DMS153 treated with DMSO at 0.1 percent for 48 hours (cell line): ENCODE data around the gene RIMS4.
A peak's percentile ranks its signal among the peaks of the same experiment; 100 is the strongest.

Experiments
- DNase-seq: peaks from one replicate; lab custom pipeline; 2025; ENCODE audit not compliant: unreplicated experiment; lab: John Stamatoyannopoulos, UW

RIMS4 gene

GRCh38 chr20:44743916-44744655 lies 66.3 kb downstream of the RIMS4 start:
- DNase-seq: no peak

DNA sequence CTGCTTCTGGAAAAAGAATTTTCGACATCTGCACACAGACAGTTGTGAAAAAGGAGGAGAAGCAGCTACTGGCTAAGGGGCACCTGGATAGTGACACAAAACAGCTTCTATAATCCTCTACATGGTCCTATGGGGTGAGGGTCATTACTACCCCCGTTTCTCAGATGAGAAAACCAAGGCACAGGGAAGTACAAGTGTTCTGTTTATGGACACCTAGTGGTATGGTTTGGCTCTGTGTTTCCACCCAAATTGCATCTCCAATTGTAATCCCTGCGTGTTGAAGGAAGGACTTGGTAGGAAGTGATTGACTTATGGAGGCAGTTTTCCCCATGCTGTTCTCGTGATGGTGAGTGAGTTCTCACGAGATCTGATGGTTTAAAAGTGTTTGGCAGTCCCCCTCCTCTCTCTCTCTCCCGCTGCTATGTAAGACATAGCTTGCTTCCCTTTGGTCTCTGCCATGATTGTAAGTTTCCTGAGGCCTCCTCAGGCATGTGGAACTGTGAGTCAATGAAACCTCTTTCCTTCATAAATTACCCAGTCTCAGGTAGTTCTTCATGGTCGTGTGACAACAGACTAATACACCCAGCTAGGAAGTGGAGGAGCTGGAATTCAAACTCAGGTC lies 67.2 kb downstream of the RIMS4 start:
- no peak for DNase-seq

DNA sequence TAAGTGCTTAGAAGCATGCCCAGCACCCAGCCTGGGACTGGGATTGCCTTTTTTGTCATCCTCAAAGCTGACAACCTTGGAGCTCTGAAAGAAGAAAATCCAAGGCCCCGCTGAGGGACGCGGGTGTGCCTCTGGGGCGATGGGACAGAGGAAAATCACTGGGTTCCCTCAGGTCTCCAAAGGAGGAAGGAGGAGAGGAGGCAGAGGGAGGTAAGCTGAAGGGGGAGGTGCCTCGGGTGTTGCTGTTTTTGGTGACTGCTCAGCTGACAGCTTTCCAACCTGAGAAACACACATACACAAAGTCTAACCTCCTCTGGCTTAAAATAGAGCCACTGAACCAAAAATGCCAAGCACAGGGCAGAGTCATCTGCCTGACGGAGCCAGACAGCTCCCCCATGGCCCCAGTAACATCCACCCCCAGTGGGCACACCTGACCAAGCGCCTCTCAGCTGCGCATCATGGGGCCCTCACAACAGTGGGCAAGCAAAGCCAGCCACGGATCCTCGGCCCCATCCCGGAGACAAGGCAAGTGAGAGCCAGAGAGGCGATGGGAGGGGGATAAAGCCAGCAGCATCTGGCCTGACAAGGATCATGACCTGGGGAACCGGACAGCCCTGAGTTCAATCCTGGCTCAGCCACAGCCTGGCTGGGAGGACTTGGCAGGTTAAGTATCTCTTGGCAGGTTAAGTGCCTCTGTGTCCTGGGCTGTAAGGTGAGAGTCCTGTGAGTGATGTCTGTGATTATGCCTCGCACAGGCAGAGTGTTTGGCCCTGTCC lies 67.9 kb downstream of the RIMS4 start:
- no peak for DNase-seq

DNA sequence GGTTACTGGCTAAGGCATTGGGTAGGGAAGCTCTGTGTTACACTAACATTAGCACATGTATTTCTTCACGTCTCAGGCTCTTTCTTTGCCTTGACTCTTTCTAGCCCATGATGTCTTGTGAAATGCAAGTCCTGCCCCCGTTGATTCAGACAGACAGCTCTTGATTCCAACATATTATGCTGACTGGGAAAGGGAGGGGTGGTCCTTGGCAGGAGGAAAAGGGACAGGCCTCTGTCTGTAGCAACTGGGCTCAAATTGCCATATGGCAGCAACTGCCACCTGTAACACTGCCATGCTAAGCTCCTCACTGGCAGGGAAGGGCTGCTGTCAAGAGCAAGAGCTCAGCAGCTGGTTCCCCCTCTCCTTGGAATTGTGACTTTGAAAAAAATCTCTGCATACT lies 70.4 kb downstream of the RIMS4 start:
- DNase-seq: no peak

- peak; percentile 49 for DNase-seq
Observed at GRCh38 chr20:44738813-44739477, 71.4 kb downstream of the RIMS4 start.

DNA sequence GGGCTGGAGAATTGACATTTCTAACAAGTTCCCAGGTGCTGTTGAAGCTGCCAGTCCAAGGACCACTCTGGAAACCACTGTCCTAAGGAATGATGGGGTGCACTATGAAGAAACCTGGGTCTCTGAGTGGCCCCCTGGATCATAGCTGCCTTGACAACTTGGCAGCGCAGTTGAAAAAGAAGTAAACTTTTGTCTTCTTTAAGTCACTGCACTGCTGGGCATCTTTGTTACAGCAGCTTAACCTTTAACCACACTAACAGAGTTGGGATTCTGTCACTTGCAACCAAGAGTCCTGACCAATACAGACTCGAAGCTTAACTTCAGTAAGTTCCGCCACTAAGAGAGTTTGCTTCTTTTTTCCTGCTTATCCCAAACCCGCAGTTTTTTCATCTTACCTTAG lies 73.2 kb downstream of the RIMS4 start:
- no peak for DNase-seq

GRCh38 chr20:44736170-44737021 lies 74.0 kb downstream of the RIMS4 start:
- DNase-seq: peak; percentile 62

DNA sequence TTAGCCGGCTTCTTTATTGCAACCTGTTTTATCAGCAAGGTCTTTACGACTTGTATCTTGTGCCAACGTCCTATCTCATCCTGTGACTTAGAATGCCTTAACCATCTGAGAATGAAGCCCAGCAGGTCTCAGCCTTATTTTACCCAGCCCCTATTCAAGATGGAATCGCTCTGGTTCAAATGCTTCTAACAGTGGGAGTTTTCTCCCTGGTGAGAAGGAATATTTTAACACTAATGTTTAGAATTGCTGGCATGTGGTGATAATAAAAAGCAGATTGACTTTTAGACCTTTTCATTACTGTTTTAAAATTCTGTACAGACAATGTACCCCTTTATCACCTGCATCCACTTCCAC lies 74.6 kb downstream of the RIMS4 start:
- DNase-seq: no peak

GRCh38 chr20:44734938-44735337 lies 75.4 kb downstream of the RIMS4 start:
- no peak for DNase-seq

DNA sequence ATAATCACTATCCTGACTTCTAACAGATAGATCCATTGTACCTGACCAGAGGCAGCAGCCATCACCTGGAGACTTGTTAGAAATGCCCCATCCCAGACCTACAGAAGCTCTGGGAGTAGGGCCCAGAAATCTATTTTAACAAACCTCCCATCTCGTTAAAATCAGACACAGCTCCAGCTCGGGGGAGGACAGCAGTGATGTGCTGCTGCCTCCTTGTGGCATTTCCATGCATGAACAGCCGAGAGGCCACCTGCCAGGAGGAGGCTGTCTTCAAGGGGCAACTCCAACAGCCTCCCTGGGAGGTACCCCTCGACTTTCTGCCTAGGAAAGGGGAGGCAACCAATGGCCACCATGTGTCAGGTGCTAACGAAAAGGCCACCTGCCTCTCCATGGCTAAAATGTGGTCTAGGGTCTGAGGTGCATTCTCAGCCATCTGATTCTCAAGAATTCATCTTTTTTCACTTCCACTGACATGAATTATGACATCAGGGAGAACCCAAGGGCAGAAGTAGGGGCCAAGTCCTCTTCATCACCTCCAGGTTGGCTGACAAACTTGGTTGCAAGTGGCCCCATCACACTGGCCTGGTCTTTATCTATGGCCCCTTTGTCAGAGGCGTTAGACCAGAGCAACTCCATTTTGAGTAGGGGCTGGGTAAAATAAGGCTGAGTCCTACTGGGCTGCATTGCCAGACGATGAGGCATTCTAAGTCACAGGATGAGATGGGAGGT lies 76.8 kb downstream of the RIMS4 start:
- DNase-seq: peak; percentile 22

GRCh38 chr20:44732327-44732726 lies 78.0 kb downstream of the RIMS4 start:
- no peak for DNase-seq

DNA sequence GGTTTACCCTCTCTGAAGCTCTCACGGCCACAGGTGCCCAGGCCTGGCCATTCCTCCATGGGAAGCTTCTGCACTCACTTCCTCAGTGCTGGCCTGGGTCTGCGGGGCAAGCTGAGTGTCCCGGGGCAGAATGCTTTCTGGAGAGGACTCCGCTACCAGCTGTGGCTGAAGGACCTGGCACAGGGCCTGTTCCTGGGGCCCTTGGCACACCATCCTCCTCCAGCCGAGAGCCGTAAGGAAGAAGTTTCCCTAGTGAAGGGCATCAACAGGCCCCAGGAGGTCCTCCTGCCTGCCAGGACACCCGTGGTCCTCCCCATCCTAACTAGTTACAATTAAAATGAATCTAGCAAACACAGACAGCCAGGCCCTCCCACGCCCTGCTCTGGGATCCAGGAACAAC lies 78.7 kb downstream of the RIMS4 start:
- DNase-seq: no peak

DNA sequence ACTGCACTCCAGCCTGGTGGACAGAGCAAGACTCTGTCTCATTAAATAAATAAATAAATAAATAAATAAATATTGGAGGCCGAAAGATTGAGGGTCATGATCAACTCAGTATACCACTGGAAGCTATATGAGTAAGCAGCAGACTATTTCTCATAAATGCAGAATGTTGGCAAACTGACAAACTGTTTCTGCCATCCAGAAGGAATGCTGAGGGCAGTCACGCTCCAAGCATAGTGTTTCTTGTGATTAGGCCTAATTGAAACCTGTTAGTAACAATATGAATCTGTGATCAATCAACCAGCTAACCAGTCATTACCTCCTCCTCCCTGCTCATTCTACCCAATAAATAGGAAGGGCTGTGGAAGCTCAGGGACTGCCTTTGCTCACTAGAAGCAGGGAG lies 79.9 kb downstream of the RIMS4 start:
- DNase-seq: no peak

DNA sequence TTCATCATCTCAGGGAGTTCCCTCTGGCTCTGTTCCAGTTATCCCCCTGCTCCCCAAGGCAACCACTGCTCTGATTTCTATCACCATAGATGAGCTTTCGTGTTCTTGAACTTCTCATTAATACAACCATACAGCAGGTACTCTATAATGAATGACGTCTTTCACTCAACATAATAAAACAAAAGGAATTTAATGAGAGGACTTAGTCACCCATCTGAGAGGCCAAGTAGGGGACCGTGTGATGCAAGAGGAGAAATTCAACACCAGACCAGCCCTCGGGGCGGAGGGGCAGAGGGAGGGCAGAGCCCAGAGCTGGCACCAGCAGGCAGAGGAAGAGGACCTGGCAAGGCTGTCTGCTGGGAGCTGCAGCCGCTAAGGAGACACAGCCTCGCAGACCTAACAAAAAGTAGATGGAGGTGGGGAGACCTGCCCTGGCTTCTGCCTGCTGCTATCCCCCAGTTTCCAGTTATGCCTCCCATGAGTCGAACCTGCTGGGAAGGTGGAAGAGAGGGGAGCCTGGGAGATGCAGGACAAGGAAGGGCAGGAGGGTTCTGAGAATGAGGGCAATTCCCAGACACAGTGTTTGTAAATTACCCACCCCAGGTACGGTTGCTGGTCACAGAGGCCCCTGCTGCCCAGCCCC lies 81.4 kb downstream of the RIMS4 start:
- peak; percentile 68 for DNase-seq

DNA sequence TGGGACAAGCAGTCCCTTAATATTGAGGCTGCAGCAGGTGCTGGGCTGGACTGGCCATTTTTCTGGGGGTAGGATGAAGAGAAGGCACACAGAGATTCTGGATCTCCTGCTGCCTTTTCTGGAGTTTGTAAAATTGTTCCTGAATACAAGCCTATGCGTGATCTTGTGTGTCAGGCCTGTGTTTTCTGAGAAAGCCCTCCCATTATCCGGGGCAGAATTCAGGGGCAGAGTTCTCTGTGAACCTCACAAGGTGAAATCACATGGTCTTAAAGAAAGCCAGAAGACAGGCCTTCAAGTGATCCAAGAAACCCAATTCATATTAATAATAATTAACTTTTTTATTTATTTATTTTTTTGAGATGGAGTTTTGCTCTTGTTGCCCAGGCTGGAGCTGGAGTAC lies 82.7 kb downstream of the RIMS4 start:
- DNase-seq: no peak

- no peak for DNase-seq
Observed at GRCh38 chr20:44727039-44727438, 83.3 kb downstream of the RIMS4 start.

DNA sequence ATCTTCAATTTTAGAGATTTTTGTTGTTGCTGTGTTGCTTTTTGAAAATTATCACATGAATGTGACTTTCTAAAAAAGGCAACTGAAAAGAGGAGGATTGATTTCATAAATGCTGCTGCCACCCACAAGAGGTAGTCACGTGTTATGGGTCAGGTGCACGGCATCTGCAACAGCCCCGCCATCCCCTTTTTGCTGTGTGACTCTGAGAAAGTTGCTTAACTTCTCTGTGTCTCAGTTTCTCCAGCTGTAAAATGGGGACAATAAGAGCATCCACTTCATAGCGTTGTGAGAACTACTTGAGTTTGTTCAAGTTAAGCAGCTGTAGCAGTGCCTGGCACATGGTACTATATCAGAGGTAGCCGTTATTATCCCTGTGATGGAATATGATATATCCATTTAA lies 84.5 kb downstream of the RIMS4 start:
- no peak for DNase-seq

GRCh38 chr20:44724423-44725091 lies 85.8 kb downstream of the RIMS4 start:
- no peak for DNase-seq

DNA sequence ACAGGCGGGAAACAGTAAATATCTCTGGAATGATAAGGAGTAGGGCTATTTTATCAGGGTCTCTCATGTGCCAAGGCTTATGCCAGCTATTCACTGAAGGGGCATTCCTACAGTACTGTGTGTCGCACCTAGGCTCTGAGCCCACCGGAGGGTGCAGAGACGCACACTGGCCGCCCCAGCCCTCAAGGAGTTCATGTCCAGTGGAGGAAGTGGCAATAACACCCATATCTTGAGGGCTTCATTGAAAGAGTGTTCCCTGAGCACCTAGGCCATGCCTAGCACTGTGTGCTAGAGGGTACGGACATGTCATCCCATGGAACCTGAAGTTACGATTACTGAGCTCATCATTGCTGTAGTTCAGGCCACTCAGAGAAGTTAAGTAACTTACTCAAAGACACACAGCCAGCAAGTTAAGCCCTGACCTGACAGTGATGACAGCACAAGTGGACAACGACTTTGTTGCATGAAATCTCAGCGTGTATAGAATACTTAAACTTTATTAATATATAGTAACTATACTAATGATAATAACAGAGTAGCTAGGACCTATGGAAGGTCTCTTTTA lies 86.5 kb downstream of the RIMS4 start:
- no peak for DNase-seq
